IPS DF 6.9 (cell line): ENCODE results near the gene COL11A1.
"Not testable (repeated sequence)": the region's sequence is repeated elsewhere in the genome, so short reads cannot be mapped to it uniquely, and the experiment has no call there.

Experiments used
- DNase-seq: peaks from one replicate; pipeline ENCODE4 v3.0.0-alpha.2; 2013; ENCODE audit warnings: low read depth, low spot score
- H3K27ac ChIP-seq: one replicate; pipeline ENCODE4 v1.5.1; 2013; ENCODE audit warnings: low read length, control low read depth
- H3K27me3 ChIP-seq: 2 replicates; pipeline ENCODE4 v1.6.1; 2013; ENCODE audit warnings: mild to moderate bottlenecking, low read length; ENCODE audit not compliant: control insufficient read depth, insufficient read depth
- H3K36me3 ChIP-seq: 2 replicates; pipeline ENCODE4 v1.6.1; 2013; ENCODE audit warnings: low read length; ENCODE audit not compliant: control insufficient read depth, insufficient read depth
- H3K4me1 ChIP-seq: 2 replicates; pipeline ENCODE4 v1.6.1; 2013; ENCODE audit warnings: low read length; ENCODE audit not compliant: control insufficient read depth, insufficient read depth
- H3K4me3 ChIP-seq: 2 replicates; pipeline ENCODE4 v1.5.1; 2013; ENCODE audit warnings: mild to moderate bottlenecking, low read length
- H3K9me3 ChIP-seq: 2 replicates; pipeline ENCODE4 v1.6.1; 2013; ENCODE audit warnings: low read length, inconsistent platforms; ENCODE audit not compliant: control insufficient read depth, insufficient read depth
- WGBS: extraction: QIAGEN DNeasy Blood & Tissue Kit; methylation state at CpG from one replicate; pipeline ENCODE4 v1.1.7; 2013; ENCODE audit warnings: mixed read lengths, missing lambda C conversion rate; ENCODE audit not compliant: insufficient read length, insufficient coverage; 5-methylcytosine and 5-hydroxymethylcytosine counted together

The COL11A1 gene

GRCh38 chr1:102840741-102841140 lies 267.6 kb downstream of the COL11A1 start:
- no peaks in the 10 kb centered on the region for H3K36me3 ChIP-seq
- no peak overlapping the region for H3K4me3 ChIP-seq
- H3K27me3 ChIP-seq = no peaks in the 10 kb centered on the region
- H3K4me1 ChIP-seq = no peaks in the 10 kb centered on the region
- H3K27ac ChIP-seq = no peak overlapping the region
- DNase-seq = no peak
- no CpG with 5 or more reads among the region's 5 CpGs for WGBS
- H3K9me3 ChIP-seq = no peaks in the 10 kb centered on the region

- Histone ChIP-seq H3K4me3 (no peak overlapping the region), H3K36me3 (no peaks in the 10 kb centered on the region), H3K4me1 (no peaks in the 10 kb centered on the region), H3K27me3 (no peaks in the 10 kb centered on the region), H3K27ac (no peak overlapping the region), H3K9me3 (no peaks in the 10 kb centered on the region)
- no CpG with 5 or more reads among the region's 4 CpGs for WGBS
- DNase-seq = no peak
These were observed 270.3 kb downstream of the COL11A1 start for GRCh38 chr1:102838016-102838415.

GRCh38 chr1:102837551-102837950 lies 270.8 kb downstream of the COL11A1 start:
- H3K27me3 ChIP-seq = no peaks in the 10 kb centered on the region
- H3K36me3 ChIP-seq = no peaks in the 10 kb centered on the region
- no CpG with 5 or more reads among the region's 1 CpG for WGBS
- DNase-seq = no peak
- H3K4me3 ChIP-seq = no peak overlapping the region
- H3K4me1 ChIP-seq = no peaks in the 10 kb centered on the region
- H3K27ac ChIP-seq = no peak overlapping the region
- no peaks in the 10 kb centered on the region for H3K9me3 ChIP-seq

- no peaks in the 10 kb centered on the region for H3K36me3 ChIP-seq
- no CpG with 5 or more reads among the region's 2 CpGs for WGBS
- no peaks in the 10 kb centered on the region for H3K4me1 ChIP-seq
- H3K27me3 ChIP-seq = no peaks in the 10 kb centered on the region
- H3K9me3 ChIP-seq = no peaks in the 10 kb centered on the region
- H3K4me3 ChIP-seq = no peak overlapping the region
- DNase-seq = no peak
- no peak overlapping the region for H3K27ac ChIP-seq
These were observed 271.3 kb downstream of the COL11A1 start for GRCh38 chr1:102836991-102837390.

- H3K27ac ChIP-seq = no peak overlapping the region
- WGBS = no CpG with 5 or more reads among the region's 1 CpG
These were observed 273.5 kb downstream of the COL11A1 start for GRCh38 chr1:102834688-102835320.

GRCh38 chr1:102833151-102833550 lies 275.2 kb downstream of the COL11A1 start:
- no peak for DNase-seq
- H3K27ac ChIP-seq = no peak overlapping the region
- no peaks in the 10 kb centered on the region for H3K27me3 ChIP-seq
- WGBS = no CpG with 5 or more reads among the region's 2 CpGs
- H3K9me3 ChIP-seq = no peaks in the 10 kb centered on the region
- no peak overlapping the region for H3K4me3 ChIP-seq
- no peaks in the 10 kb centered on the region for H3K36me3 ChIP-seq
- no peaks in the 10 kb centered on the region for H3K4me1 ChIP-seq

More at GRCh38 chr1:102834688-102835320, 273.5 kb downstream of the COL11A1 start:
- no peaks in the 10 kb centered on the region for H3K27me3 ChIP-seq
- H3K4me3 ChIP-seq = no peak overlapping the region
- no peaks in the 10 kb centered on the region for H3K36me3 ChIP-seq
- H3K4me1 ChIP-seq = no peaks in the 10 kb centered on the region
- H3K9me3 ChIP-seq = no peaks in the 10 kb centered on the region
- DNase-seq = no peak

- H3K4me1 ChIP-seq, DNase-seq, H3K27ac ChIP-seq, H3K36me3 ChIP-seq, H3K27me3 ChIP-seq, H3K9me3 ChIP-seq, H3K4me3 ChIP-seq: not testable (repeated sequence)
- WGBS = no CpG with 5 or more reads among the region's 9 CpGs
These were observed 281.6 kb downstream of the COL11A1 start for GRCh38 chr1:102826706-102827105.
